Activated CD8-positive, alpha-beta memory T cell treated with anti-CD3 and anti-CD28 coated beads, Interleukin-2, amount 10 ng/mL, durations not matched to agents 7 days and 5 days (primary cell): ENCODE measurements around the gene PSTPIP1. TPM values are rescaled to one million over a fixed set of nuclear protein-coding genes. Genes with fewer than 3 reads are reported as not detected.

Experiments
- ATAC-seq: fragments of 150-1000 bp; cut with Tn5 transposase; one replicate; pipeline ENCODE4 v1.10.0; 2021; ENCODE audit warnings: moderate library complexity
- CTCF ChIA-PET: fragments of 350-600 bp; sonication (Branson Sonifier 250); formaldehyde crosslinking; loops from one replicate; lab custom pipeline; 2021; ENCODE audit warnings: antibody characterized with exemption; lab: Charles Lee
- DNase-seq: peaks from one replicate; pipeline ENCODE4 v3.0.0-alpha.2; 2020
- H3K27ac Mint-ChIP-seq: one replicate; pipeline ENCODE4 v1.8.0; 2021; ENCODE audit warnings: mild to moderate bottlenecking, mixed read lengths
- H3K27me3 Mint-ChIP-seq: one replicate; pipeline ENCODE4 v1.8.0; 2021; ENCODE audit warnings: mixed read lengths
- H3K36me3 Mint-ChIP-seq: one replicate; pipeline ENCODE4 v1.8.0; 2021; ENCODE audit warnings: mild to moderate bottlenecking, mixed read lengths
- H3K4me1 Mint-ChIP-seq: one replicate; pipeline ENCODE4 v1.8.0; 2021; ENCODE audit warnings: mixed read lengths
- H3K4me3 Mint-ChIP-seq: one replicate; pipeline ENCODE4 v1.8.0; 2021; ENCODE audit warnings: mild to moderate bottlenecking, moderate library complexity, mixed read lengths
- H3K9me3 Mint-ChIP-seq: one replicate; pipeline ENCODE4 v1.8.0; 2022; ENCODE audit warnings: low read depth, mixed read lengths
- total RNA-seq, 2 experiments: library from RNA; stranded (reverse); gene quantifications; one replicate each; pipeline ENCODE4 v1.2.3, GENCODE V29; 2021

PSTPIP1 gene
- total RNA-seq, 2 experiments from 2014 or later: 157 to 255 TPM

GRCh38 chr15:77027111-77027696, 32.3 kb downstream of the PSTPIP1 start:
- Mint-ChIP-seq H3K36me3 (peaks cover 41% of the 10 kb centered on the region), H3K27ac (peak overlapping the region; percentile 49), H3K4me1 (peaks cover 50% of the 10 kb centered on the region), H3K9me3 (no peaks in the 10 kb centered on the region), H3K4me3 (no peak overlapping the region), H3K27me3 (no peaks in the 10 kb centered on the region)
- ATAC-seq (no peak), DNase-seq (peak; percentile 39)
- CTCF ChIA-PET: interaction anchor here (1.0 kb wide), 1 partner anchor 54 kb away, joined by 3 read pairs; no protein-coding TSS in a partner anchor

- DNase-seq (peak; percentile 38), ATAC-seq (no peak)
- Mint-ChIP-seq H3K27me3 (no peaks in the 10 kb centered on the region), H3K4me3 (no peak overlapping the region), H3K4me1 (peaks cover 44% of the 10 kb centered on the region), H3K27ac (peak overlapping the region; percentile 49), H3K9me3 (no peaks in the 10 kb centered on the region), H3K36me3 (peaks cover 40% of the 10 kb centered on the region)
- CTCF ChIA-PET: interaction anchor here (1.0 kb wide), 1 partner anchor 55 kb away, joined by 3 read pairs; no protein-coding TSS in a partner anchor
Observed at GRCh38 chr15:77027697-77028450, 32.9 kb downstream of the PSTPIP1 start.

GRCh38 chr15:77028451-77029165, 33.7 kb downstream of the PSTPIP1 start:
- ATAC-seq (no peak), DNase-seq (no peak)
- CTCF ChIA-PET: no interaction called here
- H3K27ac Mint-ChIP-seq: peak overlapping the region; percentile 59
- H3K36me3 Mint-ChIP-seq: peaks cover 37% of the 10 kb centered on the region
- H3K9me3 Mint-ChIP-seq: no peaks in the 10 kb centered on the region
- no peak overlapping the region for H3K4me3 Mint-ChIP-seq
- H3K27me3 Mint-ChIP-seq: no peaks in the 10 kb centered on the region
- peaks cover 36% of the 10 kb centered on the region for H3K4me1 Mint-ChIP-seq

GRCh38 chr15:77029166-77030047, 34.5 kb downstream of the PSTPIP1 start:
- Mint-ChIP-seq H3K27me3 (no peaks in the 10 kb centered on the region), H3K27ac (peak overlapping the region; percentile 59)

GRCh38 chr15:77030048-77030927, 35.4 kb downstream of the PSTPIP1 start:
- H3K4me3 Mint-ChIP-seq: no peak overlapping the region
- no peaks in the 10 kb centered on the region for H3K9me3 Mint-ChIP-seq
- DNase-seq (peak; percentile 36), ATAC-seq (no peak)
- no peak overlapping the region for H3K27ac Mint-ChIP-seq
- H3K36me3 Mint-ChIP-seq: peaks cover 48% of the 10 kb centered on the region
- peaks cover 28% of the 10 kb centered on the region for H3K4me1 Mint-ChIP-seq
- no peaks in the 10 kb centered on the region for H3K27me3 Mint-ChIP-seq
- CTCF ChIA-PET: interaction anchor here (0.5 to 3.3 kb wide), 11 partner anchors 11 to 514 kb away, joined by 3 to 31 read pairs (median 4); no protein-coding TSS in a partner anchor

More at GRCh38 chr15:77029166-77030047, 34.5 kb downstream of the PSTPIP1 start:
- H3K4me1 Mint-ChIP-seq: peaks cover 29% of the 10 kb centered on the region
- no peak overlapping the region for H3K4me3 Mint-ChIP-seq
- DNase-seq (peak; percentile 37), ATAC-seq (no peak)
- CTCF ChIA-PET: interaction anchor here (3.3 kb wide), 1 partner anchor 56 kb away, joined by 31 read pairs; no protein-coding TSS in a partner anchor
- no peaks in the 10 kb centered on the region for H3K9me3 Mint-ChIP-seq
- peaks cover 41% of the 10 kb centered on the region for H3K36me3 Mint-ChIP-seq

GRCh38 chr15:77030928-77031375, 36.0 kb downstream of the PSTPIP1 start:
- ATAC-seq: no peak
- Mint-ChIP-seq H3K36me3 (peaks cover 50% of the 10 kb centered on the region), H3K27me3 (no peaks in the 10 kb centered on the region), H3K27ac (peak overlapping the region; percentile 73), H3K4me3 (no peak overlapping the region), H3K4me1 (peaks cover 25% of the 10 kb centered on the region), H3K9me3 (no peaks in the 10 kb centered on the region)
- CTCF ChIA-PET: interaction anchor here (1.0 to 3.3 kb wide), 16 partner anchors 8 to 513 kb away, joined by 3 to 31 read pairs (median 4); no protein-coding TSS in a partner anchor
- DNase-seq: no peak

GRCh38 chr15:77031376-77032050, 36.6 kb downstream of the PSTPIP1 start:
- ATAC-seq (peak; percentile 81), DNase-seq (peak; percentile 71)
- no peak overlapping the region for H3K4me3 Mint-ChIP-seq
- no peaks in the 10 kb centered on the region for H3K27me3 Mint-ChIP-seq
- no peaks in the 10 kb centered on the region for H3K9me3 Mint-ChIP-seq
- H3K27ac Mint-ChIP-seq: peak overlapping the region; percentile 73
- peaks cover 51% of the 10 kb centered on the region for H3K36me3 Mint-ChIP-seq
- CTCF ChIA-PET: interaction anchor here (0.9 to 3.3 kb wide), 17 partner anchors 9 to 513 kb away, joined by 3 to 31 read pairs (median 4); no protein-coding TSS in a partner anchor
- H3K4me1 Mint-ChIP-seq: peaks cover 22% of the 10 kb centered on the region

GRCh38 chr15:77032052-77032646, 37.2 kb downstream of the PSTPIP1 start:
- CTCF ChIA-PET: interaction anchor here (0.9 to 3.3 kb wide), 13 partner anchors 10 to 512 kb away, joined by 3 to 31 read pairs (median 5); no protein-coding TSS in a partner anchor
- ATAC-seq: no peak
- Mint-ChIP-seq H3K9me3 (no peaks in the 10 kb centered on the region), H3K36me3 (peaks cover 54% of the 10 kb centered on the region), H3K4me1 (peaks cover 22% of the 10 kb centered on the region), H3K4me3 (no peak overlapping the region), H3K27ac (no peak overlapping the region), H3K27me3 (no peaks in the 10 kb centered on the region)
- peak; percentile 38 for DNase-seq

GRCh38 chr15:77032647-77033416, 37.9 kb downstream of the PSTPIP1 start:
- Mint-ChIP-seq H3K27me3 (no peaks in the 10 kb centered on the region), H3K36me3 (peaks cover 58% of the 10 kb centered on the region), H3K4me3 (no peak overlapping the region), H3K4me1 (peaks cover 22% of the 10 kb centered on the region), H3K27ac (no peak overlapping the region), H3K9me3 (peaks cover 2% of the 10 kb centered on the region)
- ATAC-seq (no peak), DNase-seq (peak; percentile 25)
- CTCF ChIA-PET: interaction anchor here (1.8 to 3.6 kb wide), 4 partner anchors 9 to 59 kb away, joined by 7 to 31 read pairs (median 20); no protein-coding TSS in a partner anchor

- Mint-ChIP-seq H3K36me3 (peaks cover 58% of the 10 kb centered on the region), H3K9me3 (peaks cover 2% of the 10 kb centered on the region), H3K27ac (no peak overlapping the region), H3K27me3 (no peaks in the 10 kb centered on the region), H3K4me1 (peaks cover 22% of the 10 kb centered on the region), H3K4me3 (no peak overlapping the region)
- CTCF ChIA-PET: interaction anchor here (3.6 kb wide), 1 partner anchor 9 kb away, joined by 29 read pairs; no protein-coding TSS in a partner anchor
- no peak for DNase-seq
- ATAC-seq: no peak
Observed at GRCh38 chr15:77033417-77033728, 38.4 kb downstream of the PSTPIP1 start.
